GM04504 (cell line): ENCODE measurements around the gene CUEDC1.

Source experiments
- DNase-seq: peaks from one replicate; pipeline ENCODE4 v3.0.0-alpha.2; 2012; ENCODE audit warnings: low read depth

Gene CUEDC1

GRCh38 chr17:57957120-57957850 is 2.1 kb upstream of the CUEDC1 start:
- no peak for DNase-seq

- no peak for DNase-seq
Measured at GRCh38 chr17:57956291-57957119, 1.3 kb upstream of the CUEDC1 start.

- DNase-seq: no peak
Measured at GRCh38 chr17:57954397-57955182, 622 bp downstream of the CUEDC1 start.

DNA sequence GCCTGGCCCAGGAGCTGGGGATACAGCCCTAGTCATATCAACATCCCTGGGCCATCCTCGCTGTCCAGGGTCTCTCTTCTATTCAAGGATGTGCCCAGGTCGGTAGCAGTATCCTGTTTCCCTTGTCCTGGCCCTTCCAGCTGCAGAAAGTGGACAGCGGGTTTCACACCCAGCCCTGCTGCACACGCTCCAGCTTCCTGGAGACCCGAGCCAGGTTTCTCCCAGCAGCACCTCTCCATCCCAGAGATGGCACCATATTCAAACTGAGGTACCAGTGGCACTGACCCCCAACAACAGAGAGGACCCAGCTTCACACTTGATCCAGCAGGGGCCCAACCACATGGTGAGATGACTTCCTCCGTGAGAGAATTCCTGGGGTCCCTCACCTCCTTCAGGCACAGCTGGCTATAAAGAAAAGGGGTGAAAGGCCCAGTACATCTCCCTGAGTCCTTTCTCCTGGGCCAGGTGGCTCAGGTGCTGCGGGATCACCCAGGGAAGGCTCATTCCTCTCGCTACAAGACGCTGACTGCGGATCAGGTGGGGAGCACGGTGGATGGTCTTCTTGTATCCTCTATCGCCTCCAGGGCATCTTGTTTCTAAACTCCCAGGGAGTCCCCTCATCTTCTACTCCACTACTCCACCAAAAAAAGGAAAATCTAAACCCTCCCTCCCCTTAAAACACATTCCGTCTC is 1.4 kb downstream of the CUEDC1 start:
- DNase-seq: no peak

DNA sequence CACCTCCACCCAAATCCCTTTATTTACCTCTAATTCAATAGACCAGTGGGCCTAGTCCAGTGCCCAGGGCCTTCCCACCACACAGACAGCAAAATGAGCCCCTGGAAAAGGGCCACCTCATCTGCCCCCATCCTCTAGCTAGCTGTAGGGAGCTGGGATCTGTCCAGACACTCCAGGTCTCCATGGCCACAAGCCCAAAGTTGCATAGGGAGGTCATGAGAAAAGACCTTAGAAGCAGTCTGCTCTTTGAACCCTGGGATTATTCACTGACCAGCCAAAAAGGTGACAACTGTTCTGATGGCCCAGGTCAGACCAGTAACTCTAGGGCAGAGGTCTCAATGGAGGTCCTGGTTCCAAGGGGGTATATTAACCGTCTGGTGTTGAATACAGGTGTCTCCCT is 2.0 kb downstream of the CUEDC1 start:
- DNase-seq: no peak

DNA sequence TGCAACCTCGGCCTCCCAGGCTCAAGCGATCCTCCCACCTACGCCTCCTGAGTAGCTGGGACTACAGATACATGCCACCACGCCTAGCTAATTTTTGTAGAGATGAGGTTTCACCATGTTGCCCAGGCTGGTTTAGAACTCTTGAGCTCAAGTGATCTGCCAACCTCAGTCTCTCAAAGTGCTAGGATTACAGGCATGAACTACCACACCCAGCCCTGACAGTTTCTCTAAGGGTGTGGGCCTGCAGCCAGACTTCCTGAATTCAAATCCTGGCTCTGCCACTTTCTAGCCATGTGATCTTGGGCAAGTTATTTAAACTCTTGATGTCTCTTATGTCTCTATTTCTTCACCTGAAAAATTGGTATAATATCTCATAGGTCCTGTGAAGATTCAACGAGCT is 5.6 kb downstream of the CUEDC1 start:
- no peak for DNase-seq

DNA sequence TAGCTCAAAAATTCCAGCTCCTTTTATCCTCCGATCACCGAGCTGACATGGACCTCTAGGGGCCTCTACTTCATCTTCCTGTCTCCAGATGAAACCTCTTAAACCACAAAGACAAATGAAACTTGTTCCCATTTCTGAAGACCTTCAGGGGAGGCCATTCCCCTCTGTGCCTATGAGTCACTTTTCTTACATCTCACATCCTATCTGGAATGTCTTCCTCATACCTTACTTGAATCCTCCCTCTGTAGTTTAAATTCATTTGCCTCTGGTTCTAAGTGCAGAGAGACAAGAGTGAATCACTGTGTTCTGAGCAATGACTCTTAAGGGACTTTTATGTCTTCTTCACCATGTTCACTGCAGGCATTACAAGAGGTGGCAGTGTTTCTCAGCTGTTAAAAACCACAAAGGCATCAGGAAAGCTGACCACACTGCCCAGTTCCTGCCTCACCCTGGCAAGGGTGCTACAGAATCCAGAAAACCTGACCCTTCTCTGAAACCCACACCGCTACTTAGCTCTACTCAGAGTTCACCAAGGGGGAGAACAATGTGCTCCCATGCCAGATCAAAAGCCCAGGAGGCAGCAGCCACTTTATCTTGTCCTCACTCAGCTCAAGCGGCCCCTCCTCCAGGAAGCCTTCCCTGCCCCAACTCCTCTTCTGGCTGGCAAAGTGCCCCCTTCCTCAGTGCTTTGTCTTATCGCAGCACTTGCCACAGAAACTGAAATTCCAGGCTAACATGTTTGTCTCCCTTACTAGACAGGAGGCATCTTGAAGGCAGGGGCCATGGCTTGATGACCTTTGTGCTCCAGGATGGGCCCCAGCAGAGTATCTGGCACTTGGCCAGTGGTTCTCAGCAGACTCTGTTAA is 6.4 kb downstream of the CUEDC1 start:
- DNase-seq: peak; percentile 94

- DNase-seq: no peak
Measured at GRCh38 chr17:57948169-57948554, 7.0 kb downstream of the CUEDC1 start.

GRCh38 chr17:57947369-57947768 is 7.8 kb downstream of the CUEDC1 start:
- no peak for DNase-seq

DNA sequence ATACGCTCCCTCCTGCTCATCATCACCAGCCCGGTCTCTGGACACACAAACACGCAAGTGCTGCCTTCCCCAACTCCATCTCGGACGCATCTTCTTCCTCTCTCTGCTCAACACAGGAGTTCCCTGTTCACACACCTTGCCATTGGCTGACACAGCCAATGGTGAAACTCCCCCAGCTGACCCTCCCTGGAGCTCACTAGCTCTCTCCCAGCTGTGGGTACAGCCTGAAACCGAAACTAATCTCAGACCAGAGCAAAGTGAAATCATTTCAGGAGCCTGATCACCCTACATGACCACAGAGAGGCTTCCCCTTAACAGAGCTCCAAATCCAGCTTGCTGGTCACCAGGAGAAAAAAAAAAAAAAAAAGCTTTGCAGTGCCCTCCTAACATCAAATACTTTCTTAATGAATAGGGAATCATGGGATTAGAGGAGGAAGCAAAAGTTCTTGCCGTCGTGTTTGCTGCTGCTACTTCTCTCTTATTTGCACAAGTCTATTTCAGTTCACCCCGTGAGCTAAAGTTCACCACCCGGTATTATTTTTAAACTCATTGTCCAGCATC is 8.3 kb downstream of the CUEDC1 start:
- no peak for DNase-seq

DNA sequence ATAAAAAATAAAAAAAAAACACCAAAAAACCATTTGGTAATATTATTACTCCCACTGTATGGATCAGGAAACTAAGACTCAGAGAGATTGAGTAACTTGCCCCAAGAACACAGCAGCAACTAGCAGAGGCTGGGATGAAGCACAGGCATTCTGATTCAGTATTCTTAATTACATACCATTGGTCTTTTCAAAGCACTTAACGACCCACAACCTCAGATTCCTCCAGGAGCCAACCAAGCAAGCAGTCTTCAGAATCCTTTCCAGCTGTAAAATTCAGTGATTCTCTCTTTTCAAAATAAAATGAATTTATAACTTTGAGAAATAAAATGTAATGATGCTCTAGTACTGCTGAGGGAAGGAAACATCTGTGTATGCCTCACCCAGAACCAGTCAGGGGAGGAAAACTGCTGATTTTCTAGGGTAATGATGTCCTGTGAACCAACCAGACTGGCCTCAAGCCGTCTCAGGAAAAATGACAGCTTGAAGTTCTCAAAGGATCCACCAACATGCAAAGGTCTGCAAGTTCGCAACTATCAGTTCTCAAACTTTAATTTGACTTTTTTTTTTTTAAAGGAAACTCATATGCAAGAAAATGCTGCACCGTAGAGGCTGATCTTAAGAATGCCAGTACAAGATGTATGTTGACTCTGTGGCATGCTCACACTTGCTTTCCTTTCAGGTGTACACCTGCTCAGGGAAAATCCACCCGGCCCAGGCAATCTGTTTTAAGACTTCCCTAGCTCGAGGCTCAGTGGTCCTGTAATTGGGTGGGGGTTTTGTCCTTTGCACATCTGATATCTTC is 9.0 kb downstream of the CUEDC1 start:
- no peak for DNase-seq

DNA sequence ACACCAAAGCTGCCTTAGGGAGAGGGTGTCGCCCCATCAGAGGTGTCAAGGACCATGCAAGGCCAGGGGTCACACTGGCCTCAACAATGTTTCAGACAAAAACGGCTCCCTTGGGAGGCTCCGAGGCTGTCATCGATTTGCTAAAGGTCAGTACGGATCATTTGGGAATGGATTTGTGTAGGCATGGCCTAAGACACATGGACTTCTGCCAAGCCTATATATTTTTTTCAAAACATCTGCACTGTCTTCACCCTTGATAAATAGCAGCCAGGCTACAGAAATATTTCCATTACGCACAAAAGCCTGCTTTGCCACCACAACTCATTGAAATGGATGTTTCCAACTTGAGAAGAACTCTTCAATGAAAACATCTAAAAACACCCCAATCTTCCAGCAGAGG is 10.3 kb downstream of the CUEDC1 start:
- no peak for DNase-seq

DNA sequence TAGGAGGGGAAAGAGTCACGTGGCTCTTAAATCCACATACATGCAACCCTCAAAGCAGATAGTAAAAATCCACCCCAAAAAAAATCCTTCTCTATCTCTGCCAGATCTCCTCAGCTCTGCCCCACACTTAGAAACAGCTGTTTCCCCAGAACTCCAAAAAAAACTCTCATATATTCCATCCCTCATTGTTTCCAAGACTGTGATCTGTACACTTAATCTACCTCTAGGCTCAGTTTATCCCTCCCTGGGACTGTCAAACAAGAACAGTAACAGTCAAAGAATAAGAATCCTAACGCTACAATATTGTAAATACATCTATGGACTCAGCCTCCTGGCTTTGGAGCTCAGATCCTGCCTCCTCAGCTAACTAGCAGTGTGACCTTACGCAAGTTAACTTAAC is 11.6 kb downstream of the CUEDC1 start:
- no peak for DNase-seq

GRCh38 chr17:57943140-57943539 is 12.1 kb downstream of the CUEDC1 start:
- DNase-seq: no peak

DNA sequence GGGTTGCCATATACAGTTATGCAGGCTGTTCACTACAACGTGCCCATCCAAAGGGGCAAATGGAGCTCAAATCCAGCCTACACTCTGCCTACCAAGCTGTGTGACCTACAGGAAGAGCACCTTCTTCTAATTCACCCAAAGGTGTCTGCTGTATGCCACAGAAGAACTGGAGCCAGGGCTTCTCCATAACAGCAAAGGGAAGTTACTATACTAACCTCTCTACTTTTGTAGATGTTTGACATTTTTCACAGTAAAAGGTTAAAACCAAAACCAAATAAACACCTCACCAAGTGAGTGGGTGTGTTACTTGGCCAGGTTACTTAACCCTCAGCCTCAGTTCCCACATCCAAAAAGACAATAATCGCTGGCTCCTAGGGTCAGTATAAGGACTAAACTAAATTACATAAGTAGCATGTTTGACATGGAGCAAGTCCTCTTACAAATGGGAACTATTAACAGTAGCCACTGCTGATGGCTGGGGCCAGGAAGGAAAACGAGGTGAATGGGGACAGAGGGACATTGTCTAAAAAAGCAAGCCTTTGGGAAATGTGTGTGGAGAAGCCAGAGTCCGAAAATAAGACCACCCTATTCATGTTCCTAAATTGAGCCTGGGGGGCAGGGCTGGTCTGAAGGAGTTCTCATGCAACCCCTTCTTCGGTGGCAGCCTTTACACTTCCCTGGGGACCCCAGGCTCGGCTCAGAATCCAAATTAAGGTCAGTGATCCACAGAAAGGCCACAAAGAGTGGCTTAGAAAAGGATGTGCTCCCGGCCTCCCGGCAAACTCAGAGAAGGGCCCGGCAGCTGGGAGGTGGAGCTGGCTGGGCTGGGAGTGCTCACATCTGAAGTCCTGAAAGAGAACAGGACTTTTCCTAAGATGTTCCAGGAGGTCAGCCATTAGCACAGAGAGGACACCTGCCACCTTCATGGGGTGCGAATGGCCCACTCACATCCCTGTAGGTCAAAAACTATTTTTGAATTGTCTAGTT is 13.5 kb downstream of the CUEDC1 start:
- no peak for DNase-seq

GRCh38 chr17:57940653-57941329 is 14.4 kb downstream of the CUEDC1 start:
- DNase-seq: no peak

GRCh38 chr17:57940231-57940630 is 15.0 kb downstream of the CUEDC1 start:
- no peak for DNase-seq

DNA sequence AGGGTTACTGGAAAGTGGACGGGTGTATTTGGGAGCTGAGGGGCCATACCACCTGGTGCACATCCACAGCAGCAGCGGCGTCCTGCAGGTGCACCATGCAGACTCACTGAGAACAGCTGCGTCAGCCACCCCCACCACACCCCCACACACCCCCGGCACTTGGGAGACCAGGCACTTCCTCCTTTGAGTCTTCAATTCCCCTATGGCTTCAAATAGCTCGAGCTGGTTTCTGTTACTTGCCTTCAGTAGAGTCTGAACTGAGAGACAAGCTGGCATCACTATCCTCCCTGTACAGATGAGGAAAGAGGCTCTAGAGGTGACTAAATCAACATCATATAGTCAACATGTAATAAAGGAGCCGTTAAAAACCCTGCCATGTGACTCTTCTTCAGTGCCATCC is 15.4 kb downstream of the CUEDC1 start:
- no peak for DNase-seq
